Caco-2 (cell line): Measurements from ENCODE around the gene MPHOSPH6. TPM values are rescaled to one million over a fixed set of nuclear protein-coding genes. Genes with fewer than 3 reads are reported as not detected.

Experiments
- BruUV-seq: library from RNA; stranded (reverse); fragments of 400-500 nt; replicated peaks from 2 replicates; lab custom pipeline; 2021; lab: Mats Ljungman, UMichigan
- CTCF ChIA-PET: fragments of 300-600 bp; sonication (Branson Sonifier 250); formaldehyde crosslinking; loops from one replicate; lab custom pipeline; 2022; ENCODE audit warnings: antibody characterized with exemption; lab: Charles Lee
- POLR2A ChIA-PET: fragments of 300-600 bp; sonication (Branson Sonifier 250); formaldehyde crosslinking; loops from one replicate; lab custom pipeline; 2022; ENCODE audit warnings: antibody characterized with exemption; lab: Charles Lee
- DNase-seq, 2 experiments: peaks; one replicate each; pipeline versions ENCODE4 v3.0.0 to v3.0.0-alpha.2; 2020 to 2022
- H3K27me3 ChIP-seq: replicated peaks from 2 replicates; pipeline ENCODE4 v1.6.0; 2011; ENCODE audit warnings: low read length; ENCODE audit not compliant: control insufficient read depth, insufficient read depth
- H3K36me3 ChIP-seq: 2 replicates; pipeline ENCODE4 v1.5.1; 2011; ENCODE audit warnings: low read length; ENCODE audit not compliant: control insufficient read depth, insufficient read depth
- H3K4me1 ChIP-seq: fragments of 250-450 bp; sonication (Bioruptor Pico); 2 replicates; pipeline ENCODE4 v1.5.1; 2020; ENCODE audit warnings: mild to moderate bottlenecking
- H3K4me3 ChIP-seq: 2 replicates; pipeline ENCODE4 v1.5.1; 2011; ENCODE audit warnings: low read depth, mild to moderate bottlenecking, control low read depth, low read length
- H3K9me3 ChIP-seq: fragments of 250-450 bp; sonication (Bioruptor Pico); 2 replicates; pipeline ENCODE4 v1.5.1; 2020; ENCODE audit warnings: mild to moderate bottlenecking, moderate library complexity
- H3K27ac Mint-ChIP-seq: one replicate; pipeline ENCODE4 v1.8.0; 2022; ENCODE audit warnings: mixed read lengths; ENCODE audit not compliant: unreplicated experiment
- H3K27me3 Mint-ChIP-seq: one replicate; pipeline ENCODE4 v1.8.0; 2022; ENCODE audit warnings: mixed read lengths; ENCODE audit not compliant: insufficient read depth, unreplicated experiment
- H3K36me3 Mint-ChIP-seq: one replicate; pipeline ENCODE4 v1.8.0; 2022; ENCODE audit warnings: mild to moderate bottlenecking, mixed read lengths; ENCODE audit not compliant: insufficient read depth, unreplicated experiment
- H3K4me1 Mint-ChIP-seq: one replicate; pipeline ENCODE4 v1.8.0; 2022; ENCODE audit warnings: low read depth, mixed read lengths; ENCODE audit not compliant: unreplicated experiment
- H3K4me3 Mint-ChIP-seq: one replicate; pipeline ENCODE4 v1.8.0; 2022; ENCODE audit warnings: mild to moderate bottlenecking, moderate library complexity, mixed read lengths; ENCODE audit not compliant: unreplicated experiment
- H3K9me3 Mint-ChIP-seq: one replicate; pipeline ENCODE4 v1.8.0; 2022; ENCODE audit warnings: mixed read lengths; ENCODE audit not compliant: unreplicated experiment
- intact Hi-C: fragments of 100-400 bp; cut with micrococcal nuclease; formaldehyde crosslinking; loops from one replicate; pipeline ENCODE4 v1.10.0; 2022; ENCODE audit not compliant: unreplicated experiment
- total RNA-seq: library from RNA; stranded (reverse); gene quantifications from 2 replicates; pipeline ENCODE4 v1.2.3, GENCODE V29; 2022
- TF ChIP-seq, protein P1 (sequence below), 2 experiments: fragments of 200-600 bp in 1 of 2; IDR thresholded peaks; 1 replicate in 1 of 2; 2 replicates in 1 of 2; pipeline versions ENCODE4 v1.5.1 to v1.8.0; 2011 to 2022; ENCODE audit warnings: antibody characterized with exemption in 1 of 2, control low read depth in 1 of 2, inconsistent platforms in 1 of 2, low read depth in 1 of 2, low read length in 1 of 2, mild to moderate bottlenecking in 1 of 2, moderate library complexity in 1 of 2; ENCODE audit not compliant: insufficient read depth in 1 of 2, severe bottlenecking in 1 of 2, unreplicated experiment in 1 of 2

The MPHOSPH6 gene
- total RNA-seq, 1 experiment from 2014 or later, result 41.9 TPM

DNA sequence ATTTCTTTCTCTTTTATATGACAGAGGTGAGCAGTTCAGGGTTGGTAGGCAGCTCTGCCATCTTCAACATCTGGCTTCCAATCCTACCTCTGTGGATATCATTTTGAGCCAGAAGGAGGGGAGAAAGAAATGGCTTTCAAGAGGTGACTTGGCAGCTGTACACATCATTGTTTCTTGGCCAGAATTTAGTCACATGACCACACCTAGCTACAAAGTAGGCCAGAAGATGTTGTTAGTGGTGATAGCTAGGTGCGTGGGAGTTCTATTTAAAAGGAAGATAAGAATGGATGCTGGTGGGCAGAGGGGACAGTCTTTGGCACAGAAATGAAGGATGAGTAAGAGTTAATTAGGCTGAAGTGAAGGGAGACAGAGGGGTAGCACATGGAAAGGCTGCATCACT lies 29.2 kb upstream of the MPHOSPH6 start:
- POLR2A ChIA-PET, result no interaction called here
- CTCF ChIA-PET, result no interaction called here

DNA sequence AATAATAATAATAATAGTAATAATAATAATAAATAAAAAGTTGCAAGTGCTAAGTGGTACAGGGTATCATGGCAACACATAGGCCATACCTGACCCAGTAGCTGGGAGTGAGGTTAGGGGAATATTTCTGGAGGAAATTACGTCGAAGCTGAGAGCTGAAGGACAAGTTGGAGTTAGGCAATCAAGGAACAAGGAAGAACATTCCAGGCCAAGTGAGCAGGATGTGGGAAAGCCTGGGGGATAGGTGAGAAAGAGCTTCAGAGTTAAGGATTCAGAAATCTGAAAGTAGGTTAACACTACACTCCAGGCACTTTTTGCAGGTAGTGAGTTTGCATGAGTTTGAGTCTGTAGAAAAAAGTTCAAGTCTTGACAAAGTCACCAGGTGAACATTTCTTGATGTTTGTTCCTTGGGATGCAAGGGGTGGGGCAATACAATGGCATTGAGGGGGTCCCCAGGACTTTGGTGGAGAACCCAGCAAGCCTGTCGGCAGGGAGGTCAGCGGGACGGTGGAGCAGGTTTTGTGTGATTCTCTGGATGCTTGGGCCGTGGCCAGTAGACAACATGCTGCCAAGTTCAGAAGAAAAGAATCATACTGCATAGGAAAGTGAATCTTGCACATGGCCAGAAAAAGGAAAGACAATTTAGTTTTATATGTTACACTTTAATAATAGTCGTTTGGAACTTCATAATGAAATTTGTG lies 27.7 kb upstream of the MPHOSPH6 start:
- POLR2A ChIA-PET, result no interaction called here

More for the DNA sequence above, 29.2 kb upstream of the MPHOSPH6 start:
- Histone ChIP-seq H3K27me3 (no peaks in the 10 kb centered on the region), H3K9me3 (no peaks in the 10 kb centered on the region), H3K4me1 (no peaks in the 10 kb centered on the region), H3K4me3 (no peak overlapping the region), H3K36me3 (no peaks in the 10 kb centered on the region)
- no peak for DNase-seq
- peaks cover 10% of the 10 kb centered on the region for H3K27me3 Mint-ChIP-seq
- TF ChIP-seq, protein P1, sequence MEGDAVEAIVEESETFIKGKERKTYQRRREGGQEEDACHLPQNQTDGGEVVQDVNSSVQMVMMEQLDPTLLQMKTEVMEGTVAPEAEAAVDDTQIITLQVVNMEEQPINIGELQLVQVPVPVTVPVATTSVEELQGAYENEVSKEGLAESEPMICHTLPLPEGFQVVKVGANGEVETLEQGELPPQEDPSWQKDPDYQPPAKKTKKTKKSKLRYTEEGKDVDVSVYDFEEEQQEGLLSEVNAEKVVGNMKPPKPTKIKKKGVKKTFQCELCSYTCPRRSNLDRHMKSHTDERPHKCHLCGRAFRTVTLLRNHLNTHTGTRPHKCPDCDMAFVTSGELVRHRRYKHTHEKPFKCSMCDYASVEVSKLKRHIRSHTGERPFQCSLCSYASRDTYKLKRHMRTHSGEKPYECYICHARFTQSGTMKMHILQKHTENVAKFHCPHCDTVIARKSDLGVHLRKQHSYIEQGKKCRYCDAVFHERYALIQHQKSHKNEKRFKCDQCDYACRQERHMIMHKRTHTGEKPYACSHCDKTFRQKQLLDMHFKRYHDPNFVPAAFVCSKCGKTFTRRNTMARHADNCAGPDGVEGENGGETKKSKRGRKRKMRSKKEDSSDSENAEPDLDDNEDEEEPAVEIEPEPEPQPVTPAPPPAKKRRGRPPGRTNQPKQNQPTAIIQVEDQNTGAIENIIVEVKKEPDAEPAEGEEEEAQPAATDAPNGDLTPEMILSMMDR (IDR thresholded peaks at IDR 0.05; ENCODE audit: insufficient read depth in 1 of 2, low read depth in 1 of 2, low read length in 1 of 2, severe bottlenecking in 1 of 2, unreplicated experiment in 1 of 2), result no peak
- no TSS peak for BruUV-seq
- no peaks in the 10 kb centered on the region for H3K4me1 Mint-ChIP-seq
- intact Hi-C loops, result no loop called here
- no peak overlapping the region for H3K27ac Mint-ChIP-seq
- H3K4me3 Mint-ChIP-seq, result no peak overlapping the region
- H3K9me3 Mint-ChIP-seq, result no peaks in the 10 kb centered on the region
- no peaks in the 10 kb centered on the region for H3K36me3 Mint-ChIP-seq

DNA sequence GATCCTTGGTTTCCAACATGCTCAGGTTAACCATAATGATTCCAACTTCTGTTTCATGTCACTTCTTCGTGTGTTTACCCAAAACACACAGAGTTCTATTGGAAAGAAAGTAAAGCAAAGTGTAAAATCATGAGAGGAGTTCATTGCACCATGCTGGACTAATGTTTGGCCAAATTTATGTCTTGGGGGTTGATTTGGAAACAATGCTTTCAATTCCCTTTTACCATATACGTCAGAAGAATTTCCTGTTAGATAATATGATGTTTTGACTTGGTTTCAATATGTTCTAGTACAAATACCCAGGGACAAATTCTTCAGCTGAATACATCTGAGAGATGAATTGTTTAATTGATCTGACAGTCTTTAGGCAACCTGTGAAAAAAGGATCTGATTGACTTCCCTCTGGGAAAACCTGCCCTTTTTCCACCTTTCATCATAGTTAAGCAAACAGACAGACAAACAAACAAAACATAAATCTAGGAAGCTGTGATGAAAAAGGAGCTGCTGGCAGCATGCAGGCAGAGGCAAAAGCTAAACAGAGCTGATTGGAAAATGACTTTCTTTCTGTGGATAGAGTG lies 26.0 kb upstream of the MPHOSPH6 start:
- Histone ChIP-seq H3K4me3 (no peak overlapping the region), H3K4me1 (0 out of 2 replicates have a peak, but pooled peaks cover 3% of the 10 kb centered on the region), H3K36me3 (no peaks in the 10 kb centered on the region), H3K9me3 (no peaks in the 10 kb centered on the region), H3K27me3 (no peaks in the 10 kb centered on the region)
- BruUV-seq, result no TSS peak
- Mint-ChIP-seq H3K27ac (no peak overlapping the region), H3K4me3 (no peak overlapping the region), H3K9me3 (no peaks in the 10 kb centered on the region), H3K36me3 (no peaks in the 10 kb centered on the region), H3K27me3 (peaks cover 5% of the 10 kb centered on the region), H3K4me1 (peaks cover 6% of the 10 kb centered on the region)
- intact Hi-C loops, result no loop called here
- TF ChIP-seq, protein P1 (IDR thresholded peaks at IDR 0.05; ENCODE audit: insufficient read depth in 1 of 2, low read depth in 1 of 2, low read length in 1 of 2, severe bottlenecking in 1 of 2, unreplicated experiment in 1 of 2), result no peak
- CTCF ChIA-PET, result interaction anchor here (0.9 kb wide), 1 partner anchor 164 kb away, joined by 3 read pairs; no protein-coding TSS in a partner anchor
- POLR2A ChIA-PET, result no interaction called here
- DNase-seq, result no peak

More for the DNA sequence above, 27.7 kb upstream of the MPHOSPH6 start:
- H3K27me3 Mint-ChIP-seq, result peaks cover 10% of the 10 kb centered on the region
- H3K4me3 Mint-ChIP-seq, result no peak overlapping the region
- no peak overlapping the region for H3K27ac Mint-ChIP-seq
- intact Hi-C loops, result no loop called here
- H3K9me3 Mint-ChIP-seq, result no peaks in the 10 kb centered on the region
- CTCF ChIA-PET, result no interaction called here
- Histone ChIP-seq H3K4me1 (0 out of 2 replicates have a peak, but pooled peaks cover 3% of the 10 kb centered on the region), H3K36me3 (no peaks in the 10 kb centered on the region), H3K27me3 (no peaks in the 10 kb centered on the region), H3K4me3 (no peak overlapping the region), H3K9me3 (no peaks in the 10 kb centered on the region)
- H3K4me1 Mint-ChIP-seq, result peaks cover 6% of the 10 kb centered on the region
- no TSS peak for BruUV-seq
- no peak for DNase-seq
- TF ChIP-seq, protein P1 (IDR thresholded peaks at IDR 0.05; ENCODE audit: insufficient read depth in 1 of 2, low read depth in 1 of 2, low read length in 1 of 2, severe bottlenecking in 1 of 2, unreplicated experiment in 1 of 2), result no peak
- H3K36me3 Mint-ChIP-seq, result no peaks in the 10 kb centered on the region
